HG02610 (cell line): ENCODE data around the gene NIPAL3.
A peak's percentile ranks its signal among the peaks of the same experiment; 100 is the strongest.

Experiments
- ATAC-seq: cut with Tn5 transposase; IDR thresholded peaks from one replicate; pipeline ENCODE4 v1.9.1; 2021; ENCODE audit warnings: mild to moderate bottlenecking, moderate library complexity; ENCODE audit not compliant: unreplicated experiment

Gene NIPAL3

DNA sequence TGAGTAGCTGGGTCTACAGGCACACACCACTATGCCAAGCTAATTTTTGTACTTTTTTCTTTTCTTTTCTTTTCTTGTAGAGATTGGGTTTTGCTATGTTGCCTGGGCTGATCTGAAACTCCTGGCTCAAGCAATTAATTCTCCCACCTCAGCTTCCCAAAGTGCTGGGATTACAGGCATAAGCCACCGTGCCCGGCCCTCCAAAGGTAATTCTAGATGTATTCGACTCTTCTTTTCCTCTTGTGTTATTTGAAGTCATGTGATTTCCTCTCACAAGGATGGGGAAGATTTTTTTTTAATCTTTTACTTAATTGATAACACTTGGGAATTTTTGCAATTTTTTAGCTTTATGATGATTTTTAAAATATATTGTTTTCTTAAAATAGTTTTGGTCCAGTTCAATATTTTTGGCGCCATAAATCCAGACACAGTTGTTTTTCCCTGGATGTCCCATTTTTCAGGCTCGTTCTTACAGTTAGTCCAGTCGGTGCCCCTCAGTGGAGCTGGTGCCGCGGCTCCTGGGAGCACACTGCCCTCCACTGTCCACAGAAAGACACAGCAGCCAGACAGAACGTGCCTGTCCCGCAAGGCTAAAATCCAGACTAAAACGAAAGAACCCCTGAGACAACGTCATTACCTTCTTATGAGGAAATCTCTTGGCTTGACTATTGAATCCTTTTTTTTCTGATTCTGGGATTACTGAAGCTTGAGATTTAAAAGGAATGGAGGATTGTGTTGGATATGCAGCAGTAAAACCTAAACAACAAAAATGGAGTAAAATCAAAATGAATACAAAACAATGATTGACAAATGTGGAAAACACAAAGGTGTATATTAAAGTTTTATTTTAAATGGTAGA, 24.4 kb upstream of the NIPAL3 start:
- ATAC-seq = no peak

DNA sequence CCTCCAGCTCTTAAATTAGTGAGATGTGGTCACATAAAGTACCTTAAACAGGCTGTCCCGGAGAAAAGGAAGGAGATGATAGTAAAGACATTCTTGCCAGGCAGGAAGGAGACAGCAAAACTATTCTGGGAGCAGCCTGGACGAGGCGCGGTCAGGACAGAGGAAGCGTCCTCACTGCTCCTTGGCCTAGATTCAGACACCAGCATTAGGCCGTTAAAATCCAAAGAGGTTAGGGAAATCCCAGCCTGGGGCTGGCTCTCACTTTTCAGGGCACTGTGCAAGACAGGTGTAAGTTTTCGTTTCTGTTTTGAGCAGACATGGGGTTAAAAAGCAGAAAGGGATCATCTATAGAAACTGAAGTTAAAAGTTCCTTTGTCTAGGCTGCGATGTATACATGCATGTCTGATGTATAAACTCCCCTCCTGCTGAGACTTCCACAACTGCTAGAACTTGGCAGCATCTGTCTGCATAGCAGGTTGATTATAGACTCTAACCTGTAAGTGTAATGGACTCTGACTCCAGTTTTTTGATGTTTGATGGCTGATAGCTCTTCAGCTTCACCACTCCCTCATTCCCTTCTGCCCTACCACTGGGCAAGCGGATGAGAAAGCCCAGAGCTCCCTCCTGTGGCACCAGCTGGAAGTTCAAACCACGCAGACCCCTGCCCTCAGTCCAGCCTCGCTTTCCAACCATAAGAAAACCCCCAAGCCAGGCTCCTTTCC, 23.6 kb upstream of the NIPAL3 start:
- ATAC-seq = peak; percentile 76

- no peak for ATAC-seq
Measured at GRCh38 chr1:24392604-24392946, 23.0 kb upstream of the NIPAL3 start.

GRCh38 chr1:24392982-24393650, 22.5 kb upstream of the NIPAL3 start:
- no peak for ATAC-seq

GRCh38 chr1:24393892-24394291, 21.7 kb upstream of the NIPAL3 start:
- ATAC-seq = no peak

GRCh38 chr1:24400065-24400464, 15.5 kb upstream of the NIPAL3 start:
- ATAC-seq = no peak

GRCh38 chr1:24403806-24404205, 11.8 kb upstream of the NIPAL3 start:
- ATAC-seq = no peak

DNA sequence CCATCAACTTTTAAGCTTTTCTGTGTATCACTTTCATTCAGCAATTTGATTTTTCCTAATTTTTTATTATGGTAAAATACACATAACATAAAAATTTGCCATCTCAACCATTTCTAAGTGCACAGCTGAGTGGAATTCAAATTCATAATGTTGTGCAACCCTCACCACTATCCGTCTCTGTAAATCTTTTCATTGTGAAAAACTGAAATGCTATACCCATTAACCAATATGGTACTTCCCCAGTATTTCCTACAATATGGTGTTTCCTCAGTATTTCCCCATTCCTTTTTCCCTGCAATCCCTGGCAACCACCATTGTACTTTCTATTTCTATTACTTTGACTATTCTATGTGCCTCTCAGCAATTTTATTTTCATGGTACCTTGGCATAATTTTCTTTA, 8.8 kb upstream of the NIPAL3 start:
- no peak for ATAC-seq

DNA sequence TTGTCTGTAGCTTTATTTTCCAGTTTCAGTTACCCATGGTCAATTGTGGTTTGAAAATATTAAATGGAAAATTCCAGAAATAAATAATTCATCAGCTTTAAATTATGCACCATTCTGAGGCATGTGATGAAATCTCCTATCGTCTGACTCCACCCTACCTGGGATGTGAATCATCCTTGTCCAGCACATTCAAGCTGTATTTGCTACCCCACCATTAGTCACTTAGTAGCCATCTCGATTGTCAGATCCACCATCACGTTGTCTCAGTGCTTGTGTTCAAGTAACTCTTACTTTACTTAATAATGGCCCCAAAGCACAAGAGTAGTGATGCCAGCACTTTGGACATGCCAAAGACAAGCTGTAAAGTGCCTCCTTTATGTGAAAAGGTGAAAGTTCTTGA, 6.1 kb upstream of the NIPAL3 start:
- no peak for ATAC-seq

DNA sequence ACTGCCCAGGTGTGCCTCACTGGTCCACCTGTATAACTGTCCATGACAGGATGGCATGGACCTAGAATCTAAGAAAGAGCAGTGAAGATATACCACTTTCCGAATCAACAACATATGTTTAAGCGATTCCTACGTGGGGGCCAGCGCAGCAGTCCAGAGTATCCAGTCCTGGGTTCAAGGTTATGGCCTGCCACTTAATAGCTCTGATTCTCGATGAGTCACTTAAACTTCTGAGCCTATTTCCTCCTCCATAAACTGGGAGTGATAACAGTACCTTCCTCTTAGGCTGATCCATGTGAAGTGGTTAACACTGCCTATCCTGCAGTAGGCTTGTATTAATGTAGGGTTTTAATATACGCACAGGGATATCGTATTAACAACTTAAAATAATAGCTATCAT, 4.9 kb upstream of the NIPAL3 start:
- no peak for ATAC-seq

DNA sequence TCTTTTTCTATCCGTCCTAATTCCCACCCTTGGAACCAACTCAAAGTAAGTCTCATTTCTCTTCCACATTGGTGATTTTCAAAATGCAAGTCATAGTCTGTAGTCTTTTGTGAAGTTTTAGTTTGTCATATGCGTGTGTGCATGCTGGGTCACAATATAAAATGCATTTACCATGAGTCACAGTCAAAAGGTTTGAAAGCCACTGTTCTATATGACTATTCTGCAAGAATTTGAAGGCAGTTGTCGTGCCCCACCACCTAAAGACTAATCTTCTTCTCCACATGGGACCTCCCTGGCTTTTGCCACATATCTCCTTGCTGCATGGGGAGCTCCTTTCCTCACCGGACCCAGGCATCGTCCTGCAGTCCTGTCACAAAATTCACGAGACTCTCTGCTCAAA, 3.6 kb upstream of the NIPAL3 start:
- no peak for ATAC-seq

- ATAC-seq = no peak
Measured at GRCh38 chr1:24412408-24412807, 3.2 kb upstream of the NIPAL3 start.

DNA sequence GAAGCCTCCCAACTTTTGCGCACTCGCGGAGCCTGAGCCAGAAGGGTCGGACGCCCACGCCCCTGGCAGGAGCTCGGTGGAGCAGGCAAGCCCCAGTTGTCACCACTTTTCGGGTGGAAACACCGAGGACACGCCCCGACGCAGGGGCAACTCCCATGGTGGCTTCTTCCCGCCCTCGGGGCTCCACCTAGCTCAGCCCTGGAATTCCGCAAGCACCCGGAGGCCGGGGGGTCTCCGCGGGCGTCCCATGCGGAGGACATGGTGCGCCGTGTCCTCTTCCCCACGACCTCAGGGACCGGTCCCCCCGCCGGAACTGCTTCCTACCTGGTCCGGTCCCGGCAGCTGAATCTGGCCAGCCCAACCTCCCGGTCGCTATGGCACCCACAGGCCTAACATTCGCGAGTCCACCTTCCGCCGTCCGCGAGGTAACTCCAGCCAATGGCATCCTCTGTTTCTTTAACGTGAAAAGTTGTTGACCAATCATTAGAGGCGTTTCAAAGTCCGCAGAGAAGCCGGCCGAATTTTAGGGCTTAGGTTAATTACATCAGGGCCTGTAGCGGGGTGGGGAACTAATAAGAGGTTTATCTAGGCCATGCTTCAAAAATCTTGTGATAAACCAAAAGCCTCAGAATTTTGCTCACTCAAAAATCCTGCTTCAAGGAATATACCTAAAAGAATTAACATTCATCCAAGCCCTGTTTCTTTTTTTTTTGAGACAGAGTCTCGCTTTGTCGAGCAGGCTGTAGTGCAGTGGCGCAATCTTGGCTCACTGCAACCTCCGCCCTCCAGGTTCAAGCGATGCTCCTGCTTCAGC, 2.0 kb upstream of the NIPAL3 start, which contains the start of gene STPG1:
STPG1 (minus strand) TSS at position 433 of the 814 bp plus-strand sequence. CDS start 12,394 bp downstream, outside the sequence.
- peak; percentile 34 for ATAC-seq

DNA sequence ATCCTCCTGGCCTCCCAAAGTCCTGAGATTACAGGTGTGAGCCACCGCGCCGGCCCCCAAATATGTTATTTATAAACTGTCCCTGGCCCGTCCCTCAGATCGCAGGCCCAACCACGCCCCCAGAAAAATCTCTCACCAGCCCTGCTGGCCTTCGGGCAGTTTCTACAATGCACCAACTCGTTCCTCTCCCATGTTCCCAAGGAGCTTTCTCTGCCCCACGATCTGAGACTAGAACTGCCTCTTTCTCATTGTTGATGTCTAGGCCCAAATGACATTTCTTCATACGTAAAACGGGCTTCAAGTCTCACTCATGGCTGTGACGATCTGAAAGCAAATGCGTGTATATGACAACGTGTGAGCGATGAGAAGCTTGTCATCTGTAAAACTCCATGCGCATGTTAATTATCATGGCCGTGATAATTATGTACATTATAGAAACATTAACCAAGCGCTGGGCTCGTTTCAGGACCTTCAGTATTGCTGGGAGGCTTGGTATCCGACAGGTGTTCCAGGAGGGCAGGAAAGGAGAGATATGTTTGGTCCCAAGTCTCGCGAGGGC, 748 bp upstream of the NIPAL3 start:
- no peak for ATAC-seq

GRCh38 chr1:24415910-24416665, 486 bp downstream of the NIPAL3 start:
- ATAC-seq = no peak

DNA sequence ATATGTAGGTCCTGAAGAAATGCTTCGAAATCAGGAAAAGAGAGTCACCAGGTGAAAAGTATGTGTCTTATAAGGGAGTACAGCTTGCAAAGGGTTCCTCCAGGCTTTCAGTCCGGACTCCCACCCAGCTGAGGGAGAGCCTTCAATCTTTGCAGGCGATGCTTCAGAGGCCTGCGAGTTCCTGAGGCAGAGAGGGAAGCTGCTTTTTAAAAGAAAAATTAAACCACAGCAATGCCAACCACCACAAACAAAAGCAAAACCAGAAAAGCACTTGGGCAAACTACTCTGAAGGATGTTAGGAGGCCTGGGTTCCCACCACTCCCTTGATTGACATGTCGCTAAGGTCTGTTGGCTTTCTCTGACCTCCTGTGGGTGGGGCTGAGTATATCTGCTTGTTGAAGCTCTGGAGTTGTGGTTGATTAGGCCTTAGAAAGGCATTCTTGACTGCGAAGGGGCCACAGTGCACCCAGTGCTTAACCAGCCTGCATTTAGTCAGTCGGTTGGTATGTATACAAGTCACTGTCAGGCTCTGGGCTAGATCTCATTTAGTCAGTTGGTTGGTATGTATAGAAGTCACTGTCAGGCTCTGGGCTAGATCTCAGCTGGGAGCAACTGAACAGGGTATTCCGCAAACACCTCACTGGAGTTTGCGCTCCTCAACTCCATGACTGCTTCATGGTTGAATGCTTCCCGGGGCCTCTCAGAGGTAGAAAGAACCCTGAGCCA, 1.2 kb downstream of the NIPAL3 start:
- no peak for ATAC-seq

- no peak for ATAC-seq
Measured at GRCh38 chr1:24417681-24418080, 2.1 kb downstream of the NIPAL3 start.

GRCh38 chr1:24418898-24419628, 3.5 kb downstream of the NIPAL3 start:
- ATAC-seq = no peak

- no peak for ATAC-seq
Measured at GRCh38 chr1:24420547-24420946, 4.9 kb downstream of the NIPAL3 start.
